Breast epithelium (tissue), 3 donors: Measurements from ENCODE around the gene MRPL20.
"Not testable (repeated sequence)": the region's sequence is repeated elsewhere in the genome, so short reads cannot be mapped to it uniquely, and the experiment has no call there.

Experiments
- POLR2AphosphoS5 ChIP-seq, 3 donors: sonication (generic); formaldehyde crosslinking; IDR thresholded peaks; one replicate each; pipeline ENCODE4 v1.6.1; 2017; ENCODE audit warnings: antibody characterized with exemption in 3 of 3
- TF ChIP-seq, protein P1 (sequence below), 3 donors: fragments of 450-650 bp; IDR thresholded peaks; one replicate each; pipeline ENCODE4 v1.5.1; 2016 to 2017; ENCODE audit warnings: antibody characterized with exemption in 3 of 3, mild to moderate bottlenecking in 3 of 3, moderate library complexity in 3 of 3

DNA sequence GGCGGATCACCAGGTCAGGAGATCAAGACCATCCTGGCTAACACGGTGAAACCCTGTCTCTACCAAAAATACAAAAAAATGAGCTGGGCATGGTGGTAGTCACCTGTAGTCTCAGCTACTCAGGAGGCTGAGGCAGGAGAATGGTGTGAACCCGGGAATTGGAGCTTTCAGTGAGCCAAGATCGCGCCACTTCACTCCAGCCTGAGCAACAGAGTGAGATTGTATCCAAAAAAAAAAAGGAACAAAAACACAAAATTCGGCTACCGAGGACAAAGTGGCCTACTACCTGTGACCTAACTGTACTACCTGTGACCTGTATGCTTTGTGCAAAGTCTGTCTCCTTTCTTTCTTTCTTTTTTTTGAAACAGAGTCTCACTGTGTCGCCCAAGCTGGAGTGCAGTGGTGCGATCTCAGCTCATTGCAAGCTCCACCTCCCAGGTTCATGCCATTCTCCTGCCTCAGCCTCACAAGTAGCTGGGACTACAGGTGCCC is 4.1 kb downstream of the MRPL20 start:
- TF ChIP-seq, protein P1, sequence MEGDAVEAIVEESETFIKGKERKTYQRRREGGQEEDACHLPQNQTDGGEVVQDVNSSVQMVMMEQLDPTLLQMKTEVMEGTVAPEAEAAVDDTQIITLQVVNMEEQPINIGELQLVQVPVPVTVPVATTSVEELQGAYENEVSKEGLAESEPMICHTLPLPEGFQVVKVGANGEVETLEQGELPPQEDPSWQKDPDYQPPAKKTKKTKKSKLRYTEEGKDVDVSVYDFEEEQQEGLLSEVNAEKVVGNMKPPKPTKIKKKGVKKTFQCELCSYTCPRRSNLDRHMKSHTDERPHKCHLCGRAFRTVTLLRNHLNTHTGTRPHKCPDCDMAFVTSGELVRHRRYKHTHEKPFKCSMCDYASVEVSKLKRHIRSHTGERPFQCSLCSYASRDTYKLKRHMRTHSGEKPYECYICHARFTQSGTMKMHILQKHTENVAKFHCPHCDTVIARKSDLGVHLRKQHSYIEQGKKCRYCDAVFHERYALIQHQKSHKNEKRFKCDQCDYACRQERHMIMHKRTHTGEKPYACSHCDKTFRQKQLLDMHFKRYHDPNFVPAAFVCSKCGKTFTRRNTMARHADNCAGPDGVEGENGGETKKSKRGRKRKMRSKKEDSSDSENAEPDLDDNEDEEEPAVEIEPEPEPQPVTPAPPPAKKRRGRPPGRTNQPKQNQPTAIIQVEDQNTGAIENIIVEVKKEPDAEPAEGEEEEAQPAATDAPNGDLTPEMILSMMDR (IDR thresholded peaks at IDR 0.05): not testable (repeated sequence)
- TF ChIP-seq POLR2AphosphoS5 (IDR thresholded peaks at IDR 0.05): not testable (repeated sequence)
